Measurements from ENCODE around the gene CEP295NL.
"Not testable (repeated sequence)": the region's sequence is repeated elsewhere in the genome, so short reads cannot be mapped to it uniquely, and the experiment has no call there.

Gene CEP295NL

GRCh38 chr17:78886954-78887353 lies 16.0 kb downstream of the CEP295NL start:
- no peak for DNase-seq

DNA sequence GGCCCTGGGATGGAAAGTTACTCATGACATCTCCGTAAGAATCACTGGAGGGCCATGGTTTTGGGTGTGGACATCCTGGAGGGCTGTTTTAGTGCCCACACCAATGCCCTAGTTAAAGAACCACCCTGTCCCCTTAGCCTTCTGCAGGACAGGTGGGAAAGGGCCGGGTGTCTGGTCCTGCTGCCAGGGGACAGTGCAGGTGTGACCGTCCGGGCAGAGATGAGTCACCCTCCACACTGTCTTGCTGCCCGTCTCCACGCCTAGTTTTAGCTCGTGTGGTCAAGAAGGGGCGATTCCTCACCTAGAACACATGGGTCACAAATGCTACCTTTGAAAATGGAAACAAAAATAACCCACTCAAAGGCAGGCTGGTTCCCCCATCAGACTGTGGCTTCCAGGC lies 17.0 kb downstream of the CEP295NL start:
- DNase-seq, result no peak

DNA sequence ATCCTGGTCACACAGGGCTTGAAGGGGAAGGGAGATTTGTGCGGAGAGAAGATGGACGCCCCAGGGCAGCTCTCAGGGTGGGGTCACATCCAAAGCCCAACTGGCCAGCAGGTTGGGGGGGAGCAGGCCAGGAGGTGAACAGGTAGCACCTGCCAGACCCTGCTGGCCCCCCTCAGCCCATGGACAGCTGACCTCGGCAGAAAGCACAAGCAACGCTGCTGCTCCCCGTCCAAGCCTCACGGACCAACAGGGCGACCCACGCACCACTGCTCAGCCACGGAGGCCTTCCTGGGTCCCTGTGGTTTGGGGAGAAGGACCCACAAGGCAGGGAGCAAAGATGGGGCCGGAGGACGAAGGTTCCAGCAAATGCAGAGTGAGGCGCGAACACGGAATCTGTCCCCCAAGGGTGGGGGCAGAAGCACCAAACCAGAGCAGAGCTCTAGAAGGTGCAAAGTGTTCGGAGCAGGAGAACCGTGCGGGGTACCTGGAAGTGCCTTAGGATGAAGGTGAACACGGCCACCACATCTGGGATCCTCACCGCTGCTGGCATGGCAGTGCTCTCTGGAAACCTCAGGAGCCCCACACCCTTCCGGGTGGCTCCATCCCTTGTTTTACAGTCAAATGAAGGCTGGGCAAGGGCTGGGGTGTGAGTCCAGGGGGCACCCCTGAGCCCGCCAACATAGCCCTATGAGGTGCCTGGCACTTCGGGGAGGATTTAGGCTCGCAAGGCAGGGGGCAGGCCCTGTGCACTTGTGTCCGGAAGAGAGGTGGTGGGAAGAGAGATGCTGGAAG lies 17.9 kb downstream of the CEP295NL start:
- DNase-seq, result no peak

DNA sequence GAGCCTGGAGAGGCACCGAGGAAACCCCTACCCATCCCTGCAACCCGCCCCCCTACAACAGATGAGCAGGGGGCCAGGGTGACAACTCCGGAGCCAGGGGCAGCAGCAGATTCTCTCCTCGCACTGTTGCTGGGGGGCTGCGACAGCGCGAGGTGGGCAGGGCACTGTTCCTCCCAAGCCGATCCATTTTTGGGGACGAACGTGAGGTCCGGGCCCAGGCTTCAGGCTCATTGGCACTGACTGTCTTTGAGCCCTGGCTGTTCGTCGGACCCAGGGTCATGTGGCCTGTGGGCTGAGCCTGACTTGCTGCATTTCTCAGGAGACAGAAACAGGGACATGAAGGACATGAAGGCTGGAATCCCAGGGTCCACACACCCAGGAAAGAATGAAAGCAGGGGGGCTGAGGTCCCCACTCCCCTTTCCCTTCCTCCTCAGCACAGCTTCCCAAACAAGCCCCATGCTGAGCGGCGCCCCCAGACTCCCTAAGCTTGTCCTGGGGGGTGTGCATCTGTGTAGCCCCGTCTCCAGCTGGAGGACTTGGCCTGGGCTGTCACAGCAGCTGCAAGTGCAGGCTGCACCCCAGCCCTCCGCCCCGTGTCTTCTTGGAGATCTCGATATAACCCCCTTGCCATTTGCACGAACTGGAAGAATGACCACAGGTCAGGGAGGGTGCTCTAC lies 18.7 kb downstream of the CEP295NL start:
- no peak for DNase-seq

DNA sequence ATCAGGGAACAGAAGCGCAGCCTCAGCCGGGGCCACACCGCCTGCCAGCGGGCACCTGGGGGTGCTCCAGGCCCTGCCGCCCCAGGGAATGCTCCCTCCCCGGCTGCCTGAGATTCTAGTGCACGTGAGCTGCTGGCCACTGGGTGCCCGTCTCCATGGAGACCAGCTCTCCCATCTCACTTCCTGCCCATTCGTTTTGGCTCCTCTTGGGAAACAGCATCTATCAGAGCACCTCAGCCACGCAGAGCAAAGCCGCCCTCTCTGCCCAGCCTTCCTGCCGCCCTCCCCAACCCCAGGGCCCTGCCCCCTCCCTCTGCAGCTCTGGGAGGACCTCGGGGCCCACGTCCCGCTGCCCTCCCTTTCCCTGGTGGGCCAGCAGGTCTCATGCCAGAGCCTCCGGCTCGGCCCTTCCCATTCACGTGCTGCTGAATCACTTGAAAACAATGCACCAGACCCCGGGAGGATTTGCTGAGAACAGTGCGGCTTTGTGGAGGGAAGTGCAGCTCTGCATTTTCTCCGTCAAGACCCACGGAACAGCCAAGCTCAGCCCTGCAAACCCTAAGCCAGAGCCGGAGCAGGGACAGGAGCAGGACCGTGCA lies 19.4 kb downstream of the CEP295NL start:
- DNase-seq, result no peak

GRCh38 chr17:78883089-78883532 lies 19.9 kb downstream of the CEP295NL start:
- DNase-seq, result no peak

- DNase-seq, result no peak
Measured at GRCh38 chr17:78882540-78883088, 20.4 kb downstream of the CEP295NL start.

DNA sequence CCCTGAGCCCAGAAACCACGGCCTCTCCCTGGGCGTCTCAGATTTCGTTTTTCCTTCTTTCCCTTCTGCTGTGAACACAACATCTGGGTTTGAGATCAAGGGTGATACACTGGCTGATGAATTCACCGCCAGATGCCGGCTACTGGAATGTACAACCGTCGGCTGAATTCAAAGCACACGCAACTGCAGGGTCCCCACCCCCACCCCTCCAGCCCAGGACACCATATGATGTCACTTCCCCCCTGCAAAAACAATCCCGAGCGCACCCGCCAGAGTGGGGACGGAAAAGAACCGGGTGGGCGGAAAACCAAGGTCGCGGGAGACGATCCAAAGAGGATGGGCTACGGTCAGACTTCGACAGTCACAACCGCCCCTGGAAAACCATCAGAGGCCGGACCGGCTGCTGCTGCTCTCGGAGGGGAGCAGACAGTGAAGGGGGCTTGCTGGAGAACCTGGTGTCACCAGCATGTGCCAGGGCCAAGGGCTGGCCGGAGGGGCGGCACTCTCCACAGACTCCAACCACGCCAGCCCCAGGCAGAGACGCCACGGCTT lies 23.3 kb downstream of the CEP295NL start:
- DNase-seq, result peak in 1 of 5 donors; percentile 71

DNA sequence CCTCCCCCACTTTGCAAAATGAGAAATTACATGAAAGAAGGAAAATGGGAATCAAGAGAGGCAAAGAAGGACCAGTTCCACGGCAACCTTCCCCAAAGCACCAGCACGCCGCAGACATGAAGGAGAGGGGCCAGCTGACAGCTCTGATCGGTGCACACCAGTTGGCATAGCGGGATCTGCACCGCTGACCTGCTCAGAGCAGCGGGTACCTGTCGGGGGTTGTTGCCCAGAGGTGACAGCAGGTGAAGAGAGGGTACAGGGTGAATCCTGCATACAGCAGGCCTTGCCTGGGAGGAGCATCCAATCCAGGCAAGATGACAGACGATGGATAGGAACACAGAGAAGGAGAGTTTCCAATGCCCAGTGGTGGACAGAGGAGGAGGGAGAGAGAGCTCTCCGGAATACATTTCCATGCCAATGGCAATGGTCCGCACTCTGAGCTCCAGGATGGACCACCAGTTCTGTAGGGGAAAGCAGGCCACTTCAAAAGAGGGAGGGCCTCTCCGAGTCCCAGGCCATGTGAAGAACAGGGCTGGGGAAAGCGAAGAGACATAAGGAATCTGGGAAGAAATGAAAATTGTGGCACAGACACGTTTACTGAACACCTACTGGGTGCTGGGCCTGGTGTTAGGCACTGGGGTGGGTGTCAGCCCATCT lies 24.0 kb downstream of the CEP295NL start:
- no peak for DNase-seq

DNA sequence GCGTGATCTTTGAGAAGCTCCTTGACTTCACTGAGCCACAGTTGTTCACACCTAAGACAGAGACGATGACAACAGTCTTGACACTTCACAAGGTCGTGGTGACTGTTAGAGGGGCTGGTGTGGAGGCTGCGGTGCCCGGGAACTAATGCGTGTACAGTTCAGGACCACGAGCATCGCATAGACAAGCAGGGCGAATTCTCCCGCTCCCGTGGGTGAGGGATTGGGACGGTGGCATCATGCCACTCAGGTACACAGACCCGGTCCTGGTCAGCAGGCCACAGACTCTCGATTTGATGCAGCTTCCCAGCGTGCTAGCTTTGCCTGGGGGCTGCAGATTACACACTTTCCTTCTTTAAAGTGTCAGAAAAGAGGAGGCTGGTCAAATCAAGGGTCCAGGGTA lies 24.7 kb downstream of the CEP295NL start:
- no peak for DNase-seq

- DNase-seq, result not testable (repeated sequence)
Measured at GRCh38 chr17:78876954-78877517, 26.0 kb downstream of the CEP295NL start.

DNA sequence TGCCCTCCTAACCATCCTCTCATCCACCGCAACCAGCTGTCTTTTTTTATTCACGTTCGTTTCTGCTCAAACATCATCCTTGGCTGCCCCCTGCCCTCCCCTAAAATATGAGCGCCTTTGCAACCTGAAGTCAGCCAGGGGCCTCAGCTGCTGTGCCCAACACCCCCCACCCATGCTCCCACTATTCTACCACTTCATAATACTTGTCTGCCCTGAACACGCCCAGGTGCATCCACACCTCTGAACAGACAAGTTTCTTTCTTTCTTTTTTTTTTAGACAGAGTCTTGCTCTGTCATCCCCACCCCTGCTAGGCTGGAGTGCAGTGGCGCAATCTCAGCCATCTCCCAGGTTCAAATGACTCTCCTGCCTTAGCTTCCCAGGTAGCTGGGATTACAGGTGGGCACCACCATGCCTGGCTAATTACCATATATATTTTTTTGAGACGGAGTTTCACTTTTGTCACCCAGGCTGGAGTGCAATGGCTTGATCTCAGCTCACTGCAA lies 26.9 kb downstream of the CEP295NL start:
- DNase-seq, result no peak

- DNase-seq, result no peak
Measured at GRCh38 chr17:78875363-78876093, 27.5 kb downstream of the CEP295NL start.

GRCh38 chr17:78873519-78874340 lies 29.3 kb downstream of the CEP295NL start:
- DNase-seq, result no peak

DNA sequence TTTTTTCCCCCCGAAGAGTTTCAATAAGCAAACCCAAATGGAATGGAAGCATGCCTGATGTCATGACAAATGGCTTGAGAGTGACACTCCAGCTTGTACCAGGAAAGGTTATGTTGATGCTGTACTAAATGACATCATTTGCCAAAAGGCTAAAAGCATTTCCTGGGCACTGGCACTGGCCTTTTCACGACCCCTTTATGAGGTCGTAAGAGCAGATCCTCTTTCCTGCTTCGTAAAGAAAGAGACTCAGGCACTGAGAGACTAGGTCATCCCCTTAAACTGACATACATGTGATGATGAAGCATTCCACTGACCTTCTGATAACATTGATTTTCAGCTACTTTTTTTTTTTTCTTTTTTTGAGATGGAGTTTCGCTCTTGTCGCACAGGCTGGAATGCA lies 30.5 kb downstream of the CEP295NL start:
- DNase-seq, result no peak

DNA sequence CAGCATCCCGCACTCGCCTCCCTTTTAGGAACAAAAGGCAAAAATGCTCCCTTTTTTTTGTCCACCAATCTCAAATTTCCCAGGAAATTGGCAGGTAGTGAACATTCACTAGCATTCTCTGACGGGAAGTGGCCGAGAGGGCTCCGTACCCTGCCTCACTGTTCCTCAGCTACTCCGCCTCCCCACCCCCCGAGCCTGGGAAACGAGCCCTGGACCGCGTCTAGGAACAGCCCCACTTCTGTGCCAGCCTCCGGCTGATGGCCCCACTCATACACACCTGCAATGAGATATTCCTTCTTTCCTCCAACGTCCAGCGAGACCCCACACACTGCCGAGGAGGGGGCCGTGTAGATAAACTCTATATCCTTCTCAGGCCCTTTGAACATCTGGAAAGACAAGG lies 32.4 kb downstream of the CEP295NL start:
- no peak for DNase-seq

- DNase-seq, result no peak
Measured at GRCh38 chr17:78868391-78868790, 34.6 kb downstream of the CEP295NL start.

DNA sequence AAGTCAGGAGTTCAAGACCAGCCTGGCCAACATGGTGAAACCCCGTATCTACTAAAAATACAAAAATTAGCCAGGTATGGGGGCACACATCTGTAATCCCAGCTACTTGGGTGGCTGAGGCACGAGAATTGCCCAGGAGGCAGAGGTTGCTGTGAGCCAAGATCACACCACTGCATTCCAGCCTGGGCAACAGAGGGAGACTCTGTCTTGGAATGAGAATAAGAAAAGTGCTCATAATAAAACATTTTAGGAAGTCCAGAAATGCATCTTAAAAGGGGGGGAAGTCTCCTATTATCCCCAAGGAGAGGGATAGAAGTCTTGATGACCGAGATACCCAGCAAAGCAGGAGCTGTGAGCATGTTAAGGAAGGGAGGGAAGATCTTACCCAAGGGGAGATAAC lies 36.0 kb downstream of the CEP295NL start:
- DNase-seq, result not testable (repeated sequence)

GRCh38 chr17:78865682-78866390 lies 37.2 kb downstream of the CEP295NL start:
- DNase-seq, result peak in 4 of 5 donors; percentile 29 to 56 (median 46)

DNA sequence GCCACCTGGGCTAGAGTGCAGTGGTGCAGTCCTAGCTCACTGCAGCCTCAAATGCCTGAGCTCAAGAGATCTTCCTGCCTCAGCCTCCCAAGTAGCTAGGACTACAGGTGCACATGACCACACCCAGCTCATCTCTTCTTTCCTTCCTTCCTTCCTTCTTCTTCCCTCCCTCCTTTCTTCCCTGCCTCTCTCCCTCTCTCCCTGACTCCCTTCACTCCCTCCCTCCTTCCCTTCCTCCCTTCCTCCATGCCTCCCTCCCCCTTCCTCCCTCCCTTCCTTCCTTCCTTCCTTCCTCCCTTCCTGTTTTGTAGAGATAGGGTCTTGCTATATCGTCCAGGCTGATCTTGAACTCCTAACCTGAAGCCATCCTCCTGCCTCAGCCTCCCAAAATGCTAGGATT lies 38.9 kb downstream of the CEP295NL start:
- no peak for DNase-seq
